HepG2 (cell line): Measurements from ENCODE around the gene MTA2. TPM values are rescaled to one million over a fixed set of nuclear protein-coding genes. Genes with fewer than 3 reads are reported as not detected.

Experiments used
- KDM2A ChIP-seq: sonication (generic); formaldehyde crosslinking; IDR thresholded peaks from 2 replicates; pipeline ENCODE4 v1.4.0; 2020; ENCODE audit warnings: low read depth, missing genetic modification reagents, borderline replicate concordance
- PLRG1 ChIP-seq: fragments of 450-650 bp; conservative IDR thresholded peaks from 2 replicates; pipeline ENCODE4 v1.6.1; 2016
- POLR2A ChIP-seq, 2 experiments: IDR thresholded peaks; 2 replicates each; pipeline ENCODE4 v1.6.1; 2011; ENCODE audit warnings: low read depth in 2 of 2, low read length in 2 of 2, mild to moderate bottlenecking in 1 of 2, moderate library complexity in 1 of 2; ENCODE audit not compliant: insufficient read depth in 1 of 2
- PTBP1 ChIP-seq: fragments of 200-400 bp; formaldehyde crosslinking; IDR thresholded peaks from 2 replicates; pipeline ENCODE4 v1.6.1; 2018; ENCODE audit warnings: low read length, low read depth; ENCODE audit not compliant: poor library complexity, severe bottlenecking
- RAD21 ChIP-seq: fragments of 450-650 bp; formaldehyde crosslinking; IDR thresholded peaks from 2 replicates; pipeline ENCODE4 v1.5.0; 2020; ENCODE audit warnings: mild to moderate bottlenecking
- RARG ChIP-seq: sonication (generic); formaldehyde crosslinking; IDR thresholded peaks from 2 replicates; pipeline ENCODE4 v1.4.0; 2020; ENCODE audit warnings: low read depth, mild to moderate bottlenecking, missing genetic modification reagents
- RFX3 ChIP-seq: IDR thresholded peaks from 2 replicates; pipeline ENCODE4 v1.6.1; 2016; ENCODE audit warnings: missing biosample characterization, missing genetic modification reagents
- TAF1 ChIP-seq: sonication (generic); formaldehyde crosslinking; IDR thresholded peaks from 2 replicates; pipeline ENCODE4 v1.4.0; 2020; ENCODE audit warnings: missing genetic modification reagents
- ZBTB49 ChIP-seq: sonication (generic); formaldehyde crosslinking; IDR thresholded peaks from 2 replicates; pipeline ENCODE4 v1.4.0; 2020; ENCODE audit warnings: missing genetic modification reagents, borderline replicate concordance
- ZFAT ChIP-seq: sonication (generic); formaldehyde crosslinking; conservative IDR thresholded peaks from 2 replicates; pipeline ENCODE4 v1.8.1; 2023; ENCODE audit warnings: missing genetic modification reagents, inconsistent platforms
- ZFP90 ChIP-seq: sonication (generic); formaldehyde crosslinking; IDR thresholded peaks from 2 replicates; pipeline ENCODE4 v1.8.0; 2022; ENCODE audit warnings: missing genetic modification reagents, mild to moderate bottlenecking, inconsistent platforms, borderline replicate concordance
- ZFYVE20 ChIP-seq: sonication (generic); formaldehyde crosslinking; IDR thresholded peaks from 2 replicates; pipeline ENCODE4 v1.8.0; 2023; ENCODE audit warnings: low read depth, mild to moderate bottlenecking, moderate library complexity, missing genetic modification reagents, borderline replicate concordance
- ZHX2 ChIP-seq, 2 experiments: sonication (generic) in 1 of 2; formaldehyde crosslinking in 1 of 2; IDR thresholded peaks; 2 replicates each; pipeline versions ENCODE4 v1.6.1 to v1.9.0; 2014 to 2022; ENCODE audit warnings: antibody characterized with exemption in 1 of 2, borderline replicate concordance in 1 of 2, inconsistent platforms in 1 of 2, low read depth in 1 of 2, missing genetic modification reagents in 1 of 2
- ZMYM3 ChIP-seq: sonication (generic); formaldehyde crosslinking; IDR thresholded peaks from 2 replicates; pipeline ENCODE4 v1.5.1; 2020; ENCODE audit warnings: mild to moderate bottlenecking, missing genetic modification reagents
- ZNF292 ChIP-seq: sonication (generic); formaldehyde crosslinking; IDR thresholded peaks from 2 replicates; pipeline ENCODE4 v1.8.1; 2022; ENCODE audit warnings: mild to moderate bottlenecking, low read depth, missing genetic modification reagents, borderline replicate concordance
- ZNF383 ChIP-seq: sonication (generic); formaldehyde crosslinking; IDR thresholded peaks from 2 replicates; pipeline ENCODE4 v1.4.0; 2020; ENCODE audit warnings: missing genetic modification reagents, mild to moderate bottlenecking, borderline replicate concordance
- ZNF567 ChIP-seq: sonication (generic); formaldehyde crosslinking; IDR thresholded peaks from 2 replicates; pipeline ENCODE4 v1.8.1; 2023; ENCODE audit warnings: mild to moderate bottlenecking, missing genetic modification reagents, borderline replicate concordance
- ZNF574 ChIP-seq: sonication (generic); formaldehyde crosslinking; IDR thresholded peaks from 2 replicates; pipeline ENCODE4 v1.4.0; 2020; ENCODE audit warnings: missing genetic modification reagents
- polyA plus RNA-seq, 8 experiments: library from polyadenylated mRNA; depleted of rRNA in 3 of 8; stranded (reverse) in 7 of 8; unstranded in 1 of 8; fragments of >200 nt; fragmentation: Illumina TruSeq in 4 of 8; extraction: Trizol in 4 of 8; gene quantifications; 2 replicates each; pipeline versions ENCODE4 v1.2.1 to v1.2.3, GENCODE V29; 2011 to 2016; ENCODE audit warnings: low read depth in 4 of 8, missing spikeins in 1 of 8, mixed read lengths in 1 of 8; ENCODE audit not compliant: insufficient read depth in 1 of 8
- total RNA-seq, 5 experiments: library from RNA; depleted of rRNA; stranded (reverse); fragments of >200 nt; fragmentation: Illumina TruSeq; extraction: Trizol; gene quantifications; 2 replicates each; pipeline ENCODE4 v1.2.3, GENCODE V29; 2016; ENCODE audit warnings: low read depth in 1 of 5

The MTA2 gene
- total and polyA plus RNA-seq, 2 of the 13 experiments (the other 11 are each of a cell fraction or from before 2014, with no cell fraction given): 14.0 to 70.0 TPM

GRCh38 chr11:62591448-62592145 is 10.1 kb downstream of the MTA2 start, which contains the start of gene TUT1 (continued):
- TF ChIP-seq ZNF567: peak; percentile 72; the same call in 1 of the 2 replicates
- peak; percentile 94 for TF ChIP-seq ZHX2 (IDR thresholded peaks at IDR 0.05; ENCODE audit: low read depth)
- no peak for TF ChIP-seq ZHX2 (CRISPR knock-in tag; IDR thresholded peaks at IDR 0.05; ENCODE audit: borderline replicate concordance)
- TF ChIP-seq ZFP90 (CRISPR knock-in tag): no peak
- peak; percentile 97 for TF ChIP-seq KDM2A (CRISPR knock-in tag)
- TF ChIP-seq RFX3 (CRISPR knock-in tag): no peak
- TF ChIP-seq ZFAT (CRISPR knock-in tag): no peak
- no peak; the same call in 1 of the 2 replicates for TF ChIP-seq RAD21 (CRISPR knock-in tag)
- peak; percentile 87 for TF ChIP-seq TAF1 (CRISPR knock-in tag)
- TF ChIP-seq ZFYVE20 (CRISPR knock-in tag): no peak
- no peak for TF ChIP-seq ZBTB49 (CRISPR knock-in tag)
- TF ChIP-seq ZMYM3 (CRISPR knock-in tag): peak; percentile 56; the same call in 1 of the 2 replicates
- peak; percentile 97 for TF ChIP-seq ZNF574
- TF ChIP-seq ZNF292 (CRISPR knock-in tag): peak; percentile 19; the same call in 1 of the 2 replicates
- TF ChIP-seq RARG (CRISPR knock-in tag): no peak
- TF ChIP-seq ZNF383: no peak; the same call in 1 of the 2 replicates
- peak; percentile 96 to 97 for TF ChIP-seq POLR2A (IDR thresholded peaks at IDR 0.05; ENCODE audit: insufficient read depth in 1 of 2, low read depth in 2 of 2, low read length in 2 of 2)
- TF ChIP-seq PTBP1: no peak
- TF ChIP-seq PLRG1: no peak
